HG03060 (cell line): Measurements from ENCODE around the gene SIX3.

Experiments used
- ATAC-seq: cut with Tn5 transposase; IDR thresholded peaks from one replicate; pipeline ENCODE4 v1.9.1; 2021; ENCODE audit warnings: low read depth, moderate number of reproducible peaks; ENCODE audit not compliant: unreplicated experiment

Gene SIX3

DNA sequence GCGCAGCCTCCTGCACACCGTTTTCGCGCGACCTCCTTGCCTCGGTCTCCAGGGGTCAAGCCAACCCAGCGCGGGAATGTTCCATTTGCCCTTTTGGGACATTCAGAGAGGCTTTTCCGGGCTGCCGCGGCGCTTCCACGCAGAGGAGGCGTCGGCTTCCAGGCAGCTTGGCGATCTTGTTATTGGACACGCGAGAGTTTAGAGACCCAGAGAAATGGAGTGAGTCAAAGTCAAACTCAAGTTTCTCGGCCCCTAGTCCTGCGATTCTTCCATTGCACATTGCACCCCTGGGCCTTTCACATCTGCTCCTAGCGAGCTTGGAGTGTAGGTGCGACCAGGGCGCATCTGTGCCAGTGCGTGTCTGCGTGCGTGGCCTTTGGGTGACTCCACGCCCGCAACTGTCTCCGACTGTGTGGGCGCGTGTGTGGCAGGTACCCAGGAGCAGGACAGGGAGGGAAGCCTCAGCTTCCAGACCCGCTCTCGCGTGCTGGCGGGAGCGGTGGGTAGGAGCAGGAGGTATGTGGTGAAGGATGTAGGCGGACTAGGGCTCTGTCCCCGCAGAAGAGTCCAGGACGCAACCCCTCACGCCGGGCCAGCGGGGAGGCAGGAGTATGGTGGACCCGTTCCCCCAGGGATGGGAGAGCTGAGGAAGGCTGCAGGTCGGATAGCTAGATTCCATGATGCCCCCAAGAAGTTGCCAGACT lies 13.5 kb downstream of the SIX3 start:
- ATAC-seq = no peak

- ATAC-seq = no peak
Measured at GRCh38 chr2:44955593-44956392, 14.3 kb downstream of the SIX3 start.

DNA sequence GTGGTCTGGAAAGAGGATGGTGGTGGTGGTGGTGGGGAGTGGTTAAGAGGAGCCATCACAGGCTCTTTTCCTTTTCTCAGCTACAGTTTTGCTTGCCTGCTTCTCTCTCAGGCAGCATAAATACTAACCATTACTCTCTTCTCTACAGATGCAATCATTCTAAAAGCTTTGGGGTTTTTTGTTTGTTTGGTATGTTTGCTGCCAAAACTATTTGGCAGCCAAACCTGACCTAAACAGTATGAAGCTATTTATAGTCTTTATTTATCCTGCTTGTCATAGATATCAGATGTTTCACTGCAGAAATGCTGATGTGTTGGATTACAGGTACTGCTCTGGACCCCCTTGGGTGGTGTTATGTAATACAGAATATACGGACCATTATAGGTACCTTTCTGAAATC lies 15.3 kb downstream of the SIX3 start:
- no peak for ATAC-seq

- ATAC-seq = no peak
Measured at GRCh38 chr2:44957656-44958327, 16.3 kb downstream of the SIX3 start.

GRCh38 chr2:44959855-44960254 lies 18.4 kb downstream of the SIX3 start:
- no peak for ATAC-seq

GRCh38 chr2:44960871-44961270 lies 19.4 kb downstream of the SIX3 start:
- ATAC-seq = no peak

- ATAC-seq = no peak
Measured at GRCh38 chr2:44962176-44962695, 20.7 kb downstream of the SIX3 start.

GRCh38 chr2:44964752-44965236 lies 23.3 kb downstream of the SIX3 start:
- no peak for ATAC-seq

- no peak for ATAC-seq
Measured at GRCh38 chr2:44965684-44966083, 24.2 kb downstream of the SIX3 start.

- no peak for ATAC-seq
Measured at GRCh38 chr2:44967056-44967455, 25.6 kb downstream of the SIX3 start.

- no peak for ATAC-seq
Measured at GRCh38 chr2:44967727-44968432, 26.4 kb downstream of the SIX3 start.

- no peak for ATAC-seq
Measured at GRCh38 chr2:44969936-44970335, 28.4 kb downstream of the SIX3 start.

DNA sequence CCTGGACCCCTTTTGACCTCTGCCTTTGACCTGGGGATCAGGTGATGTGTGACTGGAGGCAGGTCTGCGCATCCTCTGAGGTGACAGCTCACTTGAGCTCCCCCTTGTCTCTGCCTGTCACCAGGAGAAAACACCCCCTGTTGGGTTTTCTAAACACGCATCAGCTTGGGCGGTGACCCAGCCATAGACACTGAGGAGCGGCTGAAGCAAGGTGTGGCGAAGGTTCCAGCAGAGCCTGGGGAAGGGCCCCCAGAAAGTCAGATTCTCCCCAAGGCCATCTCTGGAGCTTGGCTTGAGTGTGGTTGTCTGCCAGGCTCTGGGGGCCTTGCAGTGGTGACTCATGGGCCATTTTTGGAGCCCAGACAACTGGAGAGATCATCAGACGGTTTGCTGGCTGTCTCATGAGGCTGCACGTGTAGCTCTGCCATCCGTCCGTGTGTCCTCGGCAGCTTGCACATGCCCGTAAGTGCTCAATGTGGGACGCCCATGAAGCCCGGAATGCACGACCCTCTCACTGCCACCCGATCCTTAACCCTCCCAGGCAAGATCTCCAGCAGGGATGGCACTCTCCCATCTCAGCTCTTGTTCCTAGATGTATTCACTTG lies 29.4 kb downstream of the SIX3 start:
- no peak for ATAC-seq

DNA sequence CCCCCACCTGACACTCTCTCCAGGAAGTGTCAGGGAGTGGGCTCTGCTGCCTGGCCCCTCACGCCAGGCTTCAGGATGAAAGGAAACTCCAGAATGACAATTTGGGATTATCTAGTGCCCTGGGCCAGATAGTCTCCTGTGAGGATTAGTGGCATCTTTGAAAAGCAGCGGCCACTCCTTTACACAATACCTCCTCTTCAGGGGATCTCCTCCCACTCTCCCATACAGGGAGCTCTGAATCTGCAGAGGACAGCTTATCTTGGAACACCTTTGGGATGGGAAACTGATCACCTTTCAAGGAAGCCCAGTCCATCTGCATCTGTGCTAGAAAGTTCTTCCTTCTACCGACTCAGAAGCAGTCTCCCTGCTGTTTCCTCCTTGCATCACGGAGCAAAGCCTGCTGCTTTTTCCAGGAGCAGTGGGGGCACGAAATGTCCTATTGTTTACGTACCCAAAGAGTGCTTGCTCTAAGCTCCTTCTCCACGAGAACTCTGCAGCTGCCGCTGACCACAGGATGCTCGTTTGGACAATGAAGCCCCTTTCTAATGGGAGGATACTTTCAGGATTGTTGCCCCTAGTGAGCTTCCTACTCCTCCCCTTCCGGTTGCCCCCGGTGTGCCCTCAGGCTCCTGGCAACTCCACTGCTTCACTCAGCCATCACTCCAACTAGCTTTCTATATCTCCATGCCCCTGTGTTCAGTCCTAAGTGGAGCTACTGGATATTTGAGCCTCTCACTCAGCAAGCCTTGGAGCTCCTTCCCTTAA lies 31.5 kb downstream of the SIX3 start:
- ATAC-seq = no peak

DNA sequence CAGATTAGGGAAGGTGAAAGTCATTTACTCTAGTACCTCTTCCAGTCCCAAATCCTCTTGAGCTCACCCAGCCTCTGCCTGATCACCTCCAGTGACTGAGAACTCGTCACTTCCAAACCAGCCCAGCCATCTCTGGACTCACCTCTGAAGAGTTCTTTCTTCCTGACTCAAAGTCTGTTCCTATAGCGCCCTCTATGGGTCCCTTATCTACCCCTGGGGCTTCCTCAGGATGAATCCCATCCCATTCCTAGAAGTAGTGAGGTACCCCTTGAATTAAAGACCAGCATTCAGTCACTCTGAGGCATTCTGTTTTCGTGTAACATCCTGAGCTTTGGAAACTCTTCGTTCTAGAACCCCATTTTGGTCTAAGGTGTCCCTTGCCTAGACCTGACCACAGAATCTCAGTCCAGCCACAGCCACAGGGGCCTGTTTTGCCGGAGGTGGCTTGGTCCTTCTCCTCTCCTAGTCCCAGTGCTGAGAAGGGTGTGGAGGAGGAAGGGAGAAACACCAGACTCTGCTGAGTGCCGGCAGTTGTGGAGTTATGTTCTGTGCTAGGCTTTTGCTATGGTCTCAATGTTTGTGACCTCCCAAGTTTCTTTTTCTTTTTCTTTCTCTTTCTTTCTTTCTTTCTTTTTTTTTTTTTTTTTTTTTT lies 32.7 kb downstream of the SIX3 start:
- no peak for ATAC-seq

DNA sequence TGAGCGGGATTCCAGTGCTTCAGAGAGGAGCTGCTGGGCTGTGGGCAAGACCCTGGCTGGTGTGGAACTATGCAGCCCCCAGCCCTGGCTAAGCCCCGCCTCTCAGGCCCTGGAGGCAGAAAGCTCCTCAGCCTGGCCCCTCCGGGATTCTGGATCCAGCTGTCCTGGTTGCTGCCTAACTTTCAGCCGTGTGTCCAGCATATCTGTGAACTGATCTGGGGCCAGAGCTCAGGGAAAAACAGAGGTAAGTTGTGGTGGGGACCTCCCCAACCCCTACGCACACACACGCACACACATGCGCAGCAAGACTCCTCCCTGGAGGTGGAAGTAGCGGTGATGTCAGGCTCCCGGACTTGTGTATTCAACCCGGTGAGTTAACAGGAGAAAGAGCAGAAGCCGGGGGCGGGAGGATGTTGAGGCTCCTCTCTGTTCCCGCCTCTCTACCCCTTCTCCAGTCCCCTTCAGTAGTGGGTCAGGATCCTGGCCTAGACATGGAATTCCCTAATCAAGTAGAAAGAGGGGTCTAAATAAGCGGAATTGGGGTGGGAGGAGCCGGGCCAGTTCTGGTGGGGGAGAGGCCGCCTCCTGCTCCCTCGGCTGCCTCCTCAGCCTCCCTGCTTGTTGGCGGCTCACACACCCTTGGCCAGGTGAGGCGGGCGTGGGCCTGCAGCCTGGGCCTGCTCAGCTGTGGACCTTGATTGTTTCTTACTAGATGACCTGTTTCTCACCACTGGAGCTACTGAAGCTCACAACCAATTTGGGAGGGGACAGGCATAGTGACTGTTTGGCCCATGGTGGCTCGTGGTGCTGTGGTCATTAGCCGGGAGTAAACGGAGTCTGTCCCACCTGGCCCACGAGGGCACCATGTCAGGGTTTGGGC lies 34.3 kb downstream of the SIX3 start:
- no peak for ATAC-seq

GRCh38 chr2:44979581-44979980 lies 38.1 kb downstream of the SIX3 start:
- no peak for ATAC-seq
